HG03039 (cell line): ENCODE measurements around the gene ITIH5.

Source experiments
- ATAC-seq: cut with Tn5 transposase; IDR thresholded peaks from one replicate; pipeline ENCODE4 v1.9.1; 2021; ENCODE audit warnings: mild to moderate bottlenecking, moderate library complexity; ENCODE audit not compliant: unreplicated experiment

The ITIH5 gene

GRCh38 chr10:7526017-7526400 is 140.8 kb downstream of the ITIH5 start:
- no peak for ATAC-seq

DNA sequence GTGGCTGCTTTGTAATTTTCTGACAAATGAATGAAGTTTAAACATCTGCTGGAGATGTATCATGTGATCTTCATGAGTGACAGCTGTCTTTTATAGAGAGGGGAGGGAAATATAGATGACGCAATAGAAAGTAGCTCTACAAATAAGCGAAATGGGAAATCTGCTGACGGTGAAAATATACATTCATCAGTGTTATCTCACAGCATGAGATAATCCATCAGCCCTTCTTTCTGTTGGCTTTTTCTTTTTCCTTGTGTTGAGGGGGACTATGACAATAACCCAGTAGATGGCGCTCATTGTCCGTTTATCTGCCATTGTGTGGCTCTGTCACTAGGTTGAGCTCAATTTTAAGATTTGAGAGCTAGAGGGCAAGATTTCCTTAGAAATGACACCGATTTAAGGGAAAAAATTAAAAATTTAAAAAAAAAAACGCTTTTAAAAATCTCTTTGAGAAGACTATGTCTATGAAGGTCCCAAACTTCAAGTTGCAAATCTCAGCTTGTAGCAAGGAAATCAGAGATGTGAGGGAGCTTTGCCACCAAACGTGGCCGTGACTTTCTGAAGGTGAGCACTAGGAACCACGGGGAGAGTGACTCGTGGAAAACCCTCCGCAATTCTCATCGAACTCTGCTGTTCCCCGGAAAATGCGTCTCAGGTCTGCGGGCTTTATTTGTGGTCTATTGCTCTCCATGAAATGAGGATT is 141.3 kb downstream of the ITIH5 start:
- ATAC-seq, result no peak

- ATAC-seq, result no peak
Measured at GRCh38 chr10:7523656-7524055, 143.1 kb downstream of the ITIH5 start.

GRCh38 chr10:7520507-7521485 is 146.0 kb downstream of the ITIH5 start:
- ATAC-seq, result no peak

DNA sequence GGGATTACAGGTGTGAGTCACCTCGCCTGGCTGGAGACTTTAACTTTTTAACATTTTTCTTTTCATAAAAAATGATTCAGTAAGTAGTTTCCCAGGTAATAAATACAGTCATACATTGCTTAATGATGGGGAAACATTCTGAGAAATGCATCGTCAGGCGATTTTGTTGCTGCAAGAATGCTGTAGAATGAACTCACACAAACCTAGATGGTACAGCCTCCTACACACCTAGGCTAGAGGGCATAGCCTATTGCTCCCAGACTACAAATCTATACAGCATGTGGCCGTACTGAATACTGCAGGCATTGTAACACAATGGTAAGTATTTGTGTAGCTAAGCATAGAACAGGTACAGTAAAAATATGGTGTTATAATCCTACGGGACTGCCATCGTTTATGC is 147.4 kb downstream of the ITIH5 start:
- ATAC-seq, result no peak

- ATAC-seq, result no peak
Measured at GRCh38 chr10:7518693-7519092, 148.1 kb downstream of the ITIH5 start.

GRCh38 chr10:7515439-7515838 is 151.3 kb downstream of the ITIH5 start:
- no peak for ATAC-seq

GRCh38 chr10:7513936-7514335 is 152.8 kb downstream of the ITIH5 start:
- no peak for ATAC-seq

DNA sequence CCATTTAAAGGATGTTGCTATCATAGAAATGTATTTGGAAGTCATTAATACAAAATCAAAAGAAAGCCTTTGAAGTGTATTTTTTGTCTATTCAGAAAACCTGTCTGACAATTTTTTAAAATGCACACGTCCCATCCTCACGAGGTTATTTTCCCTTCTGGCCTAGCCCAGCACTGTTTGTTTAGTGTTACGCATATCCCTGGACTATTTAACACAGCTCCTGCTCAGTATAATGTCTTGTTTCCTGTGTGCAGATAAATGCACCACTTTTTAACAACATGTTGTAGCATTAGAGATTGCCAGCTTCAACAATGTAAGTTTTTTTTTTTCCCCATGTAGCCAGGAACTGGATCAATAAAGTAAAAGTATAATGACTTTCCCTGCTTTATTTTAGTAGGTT is 153.3 kb downstream of the ITIH5 start:
- ATAC-seq, result no peak

DNA sequence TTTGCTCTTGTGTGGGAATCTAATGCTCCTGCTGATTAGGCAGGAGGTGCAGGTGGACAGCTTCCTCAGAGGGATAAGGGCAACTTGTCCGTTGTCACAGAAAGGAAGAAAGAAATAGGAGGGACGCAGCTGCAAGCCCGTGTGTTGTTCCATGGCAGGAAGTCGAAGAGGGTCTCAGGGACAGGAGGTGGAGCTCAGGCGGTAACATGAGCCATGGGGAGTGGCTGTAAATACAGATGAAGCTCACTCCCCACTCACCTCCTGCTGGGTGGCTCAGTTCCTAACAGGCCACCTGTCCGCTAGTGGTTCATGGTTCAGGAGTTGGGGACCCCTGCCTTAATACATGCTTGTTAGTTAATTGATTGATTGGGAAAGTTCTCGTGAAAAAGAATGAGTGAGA is 154.3 kb downstream of the ITIH5 start:
- no peak for ATAC-seq

DNA sequence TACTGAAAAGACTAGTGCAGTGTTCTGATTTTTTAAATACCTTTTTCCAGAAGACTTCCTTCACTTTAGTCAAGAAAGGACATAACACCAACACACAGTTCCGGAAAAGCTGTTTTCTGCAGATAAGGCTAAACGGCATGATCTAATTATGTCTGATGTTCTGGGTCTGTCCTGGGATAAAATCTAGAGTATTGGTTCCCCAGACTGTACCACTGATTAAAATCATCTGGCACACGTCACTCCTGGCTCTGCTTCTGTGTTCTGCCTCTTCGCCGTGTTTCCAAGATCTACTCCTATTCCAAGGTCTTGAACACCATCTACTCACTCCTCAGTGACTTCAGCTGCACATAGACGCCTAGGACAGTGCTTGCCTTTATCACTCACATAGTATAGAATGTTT is 155.2 kb downstream of the ITIH5 start:
- no peak for ATAC-seq
